Measurements from ENCODE around the gene BMP8B. TPM values are rescaled to one million over a fixed set of nuclear protein-coding genes. Genes with fewer than 3 reads are reported as not detected.

The BMP8B gene
- total RNA-seq (1 to 10 TPM; 2.1 to 2.8 TPM), polyA plus RNA-seq (ENCODE audit: insufficient read length in 6 of 6) (1 to 10 TPM; 1.0 to 2.3 (median 1.6) TPM)
- long read RNA-seq, donor 1 = 0 reads
- long read RNA-seq, donor 2 = 0 reads
- long read RNA-seq, donor 3 = 0 reads
- long read RNA-seq, donor 4 = 0 reads
- long read RNA-seq, donor 5 = 0 reads
- long read RNA-seq, donor 6 = 0 reads
- long read RNA-seq, donor 7, full-length matches to known transcripts = 1 of 1 reads
- long read RNA-seq, donor 7, partial matches to known transcripts = 0 of 1 reads
- long read RNA-seq, donor 7, other reads (novel, unspliced or antisense) = 0 of 1 reads
- long read RNA-seq, donor 8 = 0 reads
- long read RNA-seq, donor 9 = 0 reads
- long read RNA-seq, donor 10, partial matches to known transcripts = 0 of 1 reads
- long read RNA-seq, donor 10, other reads (novel, unspliced or antisense) = 1 of 1 reads
- long read RNA-seq, donor 11, full-length matches to known transcripts = 3 of 3 reads
- long read RNA-seq, donor 11, partial matches to known transcripts = 0 of 3 reads
- long read RNA-seq, donor 11, other reads (novel, unspliced or antisense) = 0 of 3 reads
- long read RNA-seq, donor 12 = 0 reads

GRCh38 chr1:39788758-39789570, at the start of gene BMP8B:
BMP8B (minus strand) TSS chr1:39788865; CDS start chr1:39788485, 380 bp downstream.
- DNase-seq = peak in 3 of 4 donors; percentile 13 to 93 (median 79)
- H3K9me3 ChIP-seq = no peaks in the 10 kb centered on the region
- no peak for TF ChIP-seq CTCF (IDR thresholded peaks at IDR 0.05)
- peak within 1 kb of the TSS; percentile 34 to 62 for H3K4me3 ChIP-seq
- intact Hi-C loops (cut with DNase I) = no loop called here
- H3K27ac ChIP-seq = peak within 1 kb of the TSS in 1 of 2 donors; percentile 50
- peaks cover 3 to 16% of the 10 kb centered on the region in 2 donors for H3K4me1 ChIP-seq
- H3K36me3 ChIP-seq = no peaks in the 10 kb centered on the region
- ATAC-seq = peak; percentile 96
- H3K27me3 ChIP-seq = peaks cover 18 to 39% of the 10 kb centered on the region in 2 donors

DNA sequence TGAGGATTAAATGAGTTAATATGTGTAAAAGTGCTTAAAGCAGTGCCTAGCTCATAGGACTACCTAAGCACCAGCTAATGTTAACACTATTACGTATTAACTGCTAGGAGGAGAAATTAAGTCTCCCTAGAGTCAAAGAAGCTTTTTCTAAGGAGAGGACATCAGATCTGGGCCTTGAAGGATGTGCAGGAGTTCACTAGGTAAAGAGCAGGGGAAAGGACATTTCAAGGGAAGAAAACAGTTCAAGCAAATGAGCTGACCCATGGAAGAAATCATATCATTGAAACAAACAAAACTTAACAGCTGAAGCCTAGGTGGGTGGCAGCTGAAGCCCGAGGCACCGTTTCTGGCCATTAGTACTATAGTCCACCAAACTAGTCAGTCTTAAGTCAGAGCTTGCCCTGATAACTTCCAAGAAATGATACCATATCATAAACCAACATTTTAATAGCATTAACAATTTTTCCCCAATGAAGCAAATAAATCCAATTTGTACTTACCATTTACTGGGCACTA, 48.0 kb upstream of the BMP8B start:
- intact Hi-C loops (cut with DNase I) = no loop called here
- peaks cover 0 to 40% of the 10 kb centered on the region in 2 donors for H3K36me3 ChIP-seq
- H3K4me3 ChIP-seq = no peak overlapping the region
- H3K4me1 ChIP-seq = no peaks in the 10 kb centered on the region
- H3K9me3 ChIP-seq = no peaks in the 10 kb centered on the region
- DNase-seq (no peak), ATAC-seq (no peak)
- H3K27ac ChIP-seq = no peak overlapping the region
- no peaks in the 10 kb centered on the region for H3K27me3 ChIP-seq
- TF ChIP-seq CTCF (IDR thresholded peaks at IDR 0.05) = no peak

DNA sequence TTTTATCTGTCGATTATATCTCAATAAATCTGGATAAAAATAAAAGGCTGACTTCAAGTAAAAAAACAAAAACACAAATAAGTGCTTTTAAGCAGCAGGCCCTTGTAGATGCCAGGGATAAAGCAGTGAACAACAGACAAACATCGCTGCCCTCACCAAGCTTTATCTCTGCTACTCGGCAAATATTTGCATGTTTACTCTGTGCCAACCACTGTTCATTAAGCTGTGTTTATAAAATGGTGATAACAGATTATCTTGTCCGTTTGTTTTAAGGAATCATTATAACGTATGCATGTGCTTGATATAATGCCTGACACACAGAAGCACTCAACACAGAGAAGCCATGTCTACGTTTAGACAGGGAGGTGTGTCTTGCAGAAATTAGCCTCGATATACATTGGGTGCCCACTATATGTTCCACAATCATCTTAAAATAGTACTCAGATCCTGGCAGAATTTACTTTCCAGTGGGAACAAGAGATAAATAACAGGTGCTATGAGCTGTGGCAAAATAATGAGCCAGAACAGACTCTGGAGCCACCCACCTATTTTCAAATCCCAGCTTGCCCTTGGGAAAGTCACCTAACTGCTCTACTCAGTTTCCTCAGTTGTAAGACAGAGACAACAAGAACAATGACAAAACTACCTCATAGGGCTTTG, 47.4 kb upstream of the BMP8B start:
- TF ChIP-seq CTCF (IDR thresholded peaks at IDR 0.05) = no peak
- H3K27me3 ChIP-seq = no peaks in the 10 kb centered on the region
- DNase-seq (no peak), ATAC-seq (no peak)
- H3K4me1 ChIP-seq = no peaks in the 10 kb centered on the region
- intact Hi-C loops (cut with DNase I) = no loop called here
- no peak overlapping the region for H3K4me3 ChIP-seq
- no peaks in the 10 kb centered on the region for H3K9me3 ChIP-seq
- H3K27ac ChIP-seq = no peak overlapping the region
- H3K36me3 ChIP-seq = peaks cover 0 to 34% of the 10 kb centered on the region in 2 donors

- TF ChIP-seq CTCF (IDR thresholded peaks at IDR 0.05) = no peak
- Histone ChIP-seq H3K9me3 (no peaks in the 10 kb centered on the region), H3K27ac (no peak overlapping the region), H3K36me3 (peaks cover 0 to 25% of the 10 kb centered on the region in 2 donors), H3K4me3 (no peak overlapping the region), H3K4me1 (no peaks in the 10 kb centered on the region), H3K27me3 (peaks cover 0 to 2% of the 10 kb centered on the region in 2 donors)
- ATAC-seq = no peak
- no peak for DNase-seq
- intact Hi-C loops (cut with DNase I) = no loop called here
Observed at GRCh38 chr1:39835110-39835509, 46.4 kb upstream of the BMP8B start.

Measured in left lung (tissue), 14 donors.